COR-L47 (cell line): ENCODE measurements around the gene KCNQ1.

Source experiments
- DNase-seq: peaks from one replicate; lab custom pipeline; 2025; lab: John Stamatoyannopoulos, UW

Gene KCNQ1

DNA sequence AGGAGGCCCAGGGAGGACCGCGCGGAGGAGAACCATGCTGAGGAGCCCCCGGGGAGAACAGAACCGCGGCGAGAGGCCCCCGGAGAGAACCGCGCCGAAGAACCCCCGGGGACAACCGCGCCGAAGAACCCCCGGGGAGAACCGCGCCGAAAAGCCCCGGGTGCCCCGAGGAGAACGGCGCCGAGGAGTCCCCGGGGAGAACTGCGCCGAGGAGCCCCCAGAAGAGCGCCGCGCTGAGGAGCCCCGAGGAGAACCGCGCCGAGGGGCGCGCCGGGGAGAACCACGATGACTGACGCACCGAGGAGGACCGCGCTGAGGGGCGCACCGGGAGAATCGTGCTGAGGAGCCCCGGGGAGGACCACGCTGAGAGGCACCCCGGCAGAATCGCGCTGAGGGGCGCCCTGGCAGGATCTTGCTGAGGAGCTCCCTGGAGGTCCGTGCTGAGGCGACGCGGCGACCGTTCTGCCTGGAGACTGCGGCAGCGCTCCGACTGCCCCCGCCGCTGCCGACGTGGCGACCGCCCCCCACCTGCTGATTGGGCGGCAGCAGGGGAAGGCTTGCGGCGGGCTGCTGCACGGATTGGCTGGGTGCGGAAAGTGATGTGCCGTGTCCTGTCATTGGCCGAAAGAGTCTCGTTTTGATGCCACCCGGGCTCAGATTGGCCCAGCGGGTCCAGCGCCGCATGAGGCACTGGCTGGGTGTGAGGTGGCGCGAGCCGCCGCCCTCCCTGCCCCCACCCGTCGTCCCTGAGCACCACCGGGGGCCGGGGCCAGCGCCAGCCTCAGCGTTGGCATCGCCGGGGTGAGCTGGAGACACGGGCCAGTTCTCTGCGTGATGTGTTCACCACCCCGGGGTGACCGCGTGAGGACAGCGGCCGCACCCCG, 255.0 kb downstream of the KCNQ1 start, which contains the start of gene KCNQ1OT1:
Gene KCNQ1OT1 (minus strand): TSS at position 464 of the 884 bp plus-strand sequence.
- peak; percentile 82 for DNase-seq

DNA sequence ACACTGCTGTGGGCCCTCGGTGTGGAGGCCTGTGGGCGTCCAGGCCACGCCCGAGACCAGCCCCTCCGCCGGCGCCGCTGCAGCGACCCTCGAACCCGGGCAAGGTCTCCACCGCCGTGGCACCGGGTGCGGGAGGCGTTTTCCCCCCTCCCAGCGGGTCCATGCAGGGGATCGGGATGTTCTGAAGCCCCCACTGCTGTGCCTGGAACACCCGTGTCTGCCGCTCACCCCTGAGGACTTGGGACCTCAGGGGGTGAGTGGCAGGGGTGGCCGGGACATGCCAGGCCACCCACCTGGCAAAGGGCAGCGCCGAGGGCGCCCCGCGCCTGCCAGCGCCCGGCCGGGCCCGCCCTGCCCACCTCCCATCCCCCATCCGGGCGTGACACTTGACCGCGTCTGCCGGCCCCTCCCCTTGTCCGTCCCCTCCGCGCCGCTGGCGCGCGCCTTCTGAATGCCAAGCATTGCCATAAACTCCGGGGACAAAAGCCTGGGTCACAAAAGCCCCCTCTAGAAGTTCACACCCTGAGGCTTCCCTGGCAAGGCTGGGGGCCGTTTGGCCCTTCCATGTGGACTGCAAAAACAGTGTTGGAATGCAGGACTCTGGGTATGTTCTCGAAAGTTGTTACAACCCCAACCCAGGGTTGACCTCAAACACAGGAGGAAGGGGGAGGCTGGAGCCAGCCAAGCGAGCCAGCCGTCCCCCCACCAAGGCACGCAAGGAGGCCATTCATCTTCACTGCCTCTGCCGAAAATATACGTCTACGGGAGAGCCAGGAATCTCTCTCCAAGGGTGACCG, 255.8 kb downstream of the KCNQ1 start:
- DNase-seq, result no peak

DNA sequence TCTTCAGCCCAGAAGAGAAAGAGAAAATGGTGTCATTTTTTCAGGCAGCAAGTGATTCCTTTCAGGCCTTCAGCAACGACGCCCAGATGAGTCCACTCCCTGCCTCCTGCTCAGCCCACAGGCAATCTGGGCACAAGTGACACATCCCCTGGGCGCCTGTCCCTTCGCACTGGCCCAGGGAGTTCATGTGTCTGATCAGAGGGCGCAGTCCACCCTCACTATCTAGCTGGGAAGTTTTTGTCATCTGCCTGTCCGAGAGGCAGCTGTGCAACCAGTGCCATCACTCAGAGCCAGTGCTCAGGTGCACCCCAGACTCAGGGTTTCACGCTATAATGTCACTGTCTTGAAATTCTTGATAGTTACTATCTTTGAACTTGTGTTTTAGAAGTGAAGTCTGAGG, 256.4 kb downstream of the KCNQ1 start:
- DNase-seq, result no peak

DNA sequence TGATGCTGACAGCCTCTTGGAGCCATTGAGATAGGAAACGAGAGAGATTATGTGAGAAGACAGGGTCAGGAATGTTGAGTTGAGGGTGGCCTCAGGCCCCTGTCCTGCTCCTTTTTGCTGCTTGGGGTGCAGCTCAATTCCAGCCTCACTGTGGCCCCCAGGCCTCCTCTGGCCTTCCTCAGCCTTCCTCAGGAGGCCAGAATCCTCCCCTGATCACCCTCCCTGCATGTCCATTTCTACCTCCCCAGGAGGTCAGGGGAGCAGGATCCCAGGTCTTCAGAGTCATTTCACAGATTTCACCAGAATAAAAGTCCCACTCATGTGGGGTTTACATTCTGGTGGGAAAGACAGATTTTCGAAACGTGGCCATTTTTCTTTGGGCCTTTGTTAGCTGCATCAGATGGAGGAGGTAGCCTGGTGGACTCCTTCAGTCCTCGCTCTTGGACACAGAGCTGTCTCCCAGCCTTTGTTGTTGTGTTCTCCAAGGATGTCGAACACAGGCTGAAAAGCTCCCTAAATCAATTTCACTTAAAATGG, 257.2 kb downstream of the KCNQ1 start:
- DNase-seq, result no peak

DNA sequence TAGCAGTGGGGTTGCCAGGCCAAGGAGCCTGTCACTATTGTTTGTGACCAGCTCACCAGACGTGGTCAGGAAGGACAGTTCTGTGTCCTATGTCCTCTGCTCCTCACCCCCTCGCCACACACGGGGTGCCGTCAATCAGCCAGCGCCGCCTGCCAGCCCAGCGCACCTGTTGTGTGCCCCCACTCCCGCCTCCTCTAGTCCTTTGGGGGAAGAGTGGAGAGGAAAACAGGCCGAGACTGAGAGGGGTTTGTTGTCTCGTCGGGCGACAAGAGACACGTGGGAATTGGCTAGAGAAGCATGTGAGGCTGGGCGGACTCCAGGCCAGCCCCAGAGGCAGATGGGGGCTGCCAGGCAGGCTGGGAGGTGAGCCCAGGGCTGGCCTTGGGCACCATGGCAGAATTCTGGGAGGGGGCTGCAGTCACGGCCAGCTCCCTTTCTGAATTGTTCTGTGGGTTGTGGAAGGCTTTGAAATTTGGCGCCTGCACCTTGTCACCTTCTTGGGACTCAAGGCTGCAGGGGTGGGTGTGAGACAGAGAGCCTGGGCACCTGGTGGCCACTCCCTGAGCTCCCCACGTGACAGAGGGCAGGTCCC, 258.1 kb downstream of the KCNQ1 start:
- DNase-seq, result no peak

DNA sequence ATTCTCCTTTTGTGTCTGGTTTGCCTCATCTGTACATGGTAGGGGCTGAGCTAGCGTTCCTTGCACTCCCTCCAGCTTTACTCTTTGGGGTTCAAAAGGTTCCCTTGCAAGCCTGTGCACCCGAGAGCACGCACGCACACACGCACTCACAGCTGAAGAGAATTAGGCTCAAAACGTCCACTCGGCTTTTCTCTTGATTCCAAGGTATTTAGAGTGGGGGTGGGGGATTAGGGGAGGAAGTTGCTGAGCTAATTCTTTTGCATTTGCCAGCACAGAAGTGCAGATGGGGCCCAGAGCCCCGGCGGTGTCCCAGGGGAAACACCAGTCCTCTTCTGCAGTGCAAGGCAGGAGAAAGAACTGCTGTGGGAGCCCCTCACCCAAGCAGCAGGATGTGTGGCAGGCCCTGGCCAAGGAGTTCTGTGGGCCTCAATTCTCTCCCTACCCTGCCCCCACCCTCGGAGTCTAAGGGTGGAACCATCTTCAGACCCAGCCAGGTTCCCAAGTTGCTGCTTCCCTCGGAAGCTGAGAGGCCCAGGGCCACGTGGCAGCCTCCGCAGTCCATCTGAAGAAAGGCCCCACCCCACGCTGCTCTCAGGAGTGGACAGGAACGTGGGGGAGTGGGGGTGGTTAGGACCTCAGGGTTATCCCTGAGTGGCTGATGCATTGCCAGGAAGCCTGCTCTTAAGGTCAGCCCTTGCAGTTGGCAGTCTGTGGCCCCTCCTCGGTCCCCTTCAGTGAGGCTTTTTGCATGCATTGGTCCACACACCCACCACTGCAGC, 258.7 kb downstream of the KCNQ1 start:
- DNase-seq, result no peak

DNA sequence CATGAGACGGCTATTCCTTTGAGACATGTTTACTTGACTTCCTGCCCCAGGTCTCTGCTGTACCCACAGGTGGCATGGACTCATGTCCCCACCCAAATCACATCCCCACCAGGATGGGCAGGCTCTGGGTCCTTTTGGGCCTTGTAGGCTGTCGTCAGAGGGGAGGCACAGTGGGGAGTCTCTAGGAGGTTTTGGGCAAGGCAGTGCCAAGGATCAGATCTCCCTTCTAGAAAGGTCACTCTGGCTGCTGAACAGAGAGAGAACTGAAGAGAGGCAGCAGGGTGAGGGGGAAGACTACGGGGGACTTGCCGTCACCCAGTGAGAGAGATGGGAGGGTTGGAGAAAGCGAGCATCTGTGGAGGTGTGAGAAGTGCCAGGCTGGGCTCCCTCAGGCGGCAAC, 259.5 kb downstream of the KCNQ1 start:
- no peak for DNase-seq

DNA sequence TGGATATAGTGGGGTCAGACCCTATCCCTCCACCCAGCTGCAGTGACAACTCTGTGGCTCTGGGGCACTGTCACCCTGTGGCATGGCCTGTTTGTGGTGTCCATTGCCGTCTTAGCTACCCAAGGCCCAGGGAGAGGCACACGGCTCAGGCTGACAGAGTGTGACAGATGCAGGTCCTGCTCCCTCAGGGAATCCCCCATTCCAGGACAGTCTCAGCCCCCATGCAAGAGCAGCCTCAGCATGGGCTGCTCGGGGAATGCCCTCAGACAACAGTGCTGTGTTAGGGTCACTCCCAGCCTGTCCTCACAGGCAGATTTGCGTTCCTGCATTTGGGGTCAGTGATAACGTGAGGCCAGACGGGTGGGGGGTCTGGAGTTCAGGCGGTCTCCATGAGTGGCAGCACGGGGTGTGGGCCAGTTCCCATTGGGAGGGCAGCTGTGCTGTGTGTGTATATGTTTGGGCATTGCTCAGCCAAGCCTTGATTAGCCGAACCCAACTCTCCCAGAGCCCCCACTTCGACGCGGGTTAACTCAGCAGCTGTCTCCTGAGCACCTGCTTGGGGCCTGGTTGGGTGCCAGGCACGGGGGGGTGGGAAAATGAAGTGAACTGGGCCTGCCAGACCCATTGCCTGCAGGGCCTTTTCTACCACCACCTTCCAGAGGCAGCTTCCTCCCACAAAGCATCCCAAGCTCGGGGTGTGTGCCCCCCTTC, 260.2 kb downstream of the KCNQ1 start:
- peak; percentile 43 for DNase-seq

DNA sequence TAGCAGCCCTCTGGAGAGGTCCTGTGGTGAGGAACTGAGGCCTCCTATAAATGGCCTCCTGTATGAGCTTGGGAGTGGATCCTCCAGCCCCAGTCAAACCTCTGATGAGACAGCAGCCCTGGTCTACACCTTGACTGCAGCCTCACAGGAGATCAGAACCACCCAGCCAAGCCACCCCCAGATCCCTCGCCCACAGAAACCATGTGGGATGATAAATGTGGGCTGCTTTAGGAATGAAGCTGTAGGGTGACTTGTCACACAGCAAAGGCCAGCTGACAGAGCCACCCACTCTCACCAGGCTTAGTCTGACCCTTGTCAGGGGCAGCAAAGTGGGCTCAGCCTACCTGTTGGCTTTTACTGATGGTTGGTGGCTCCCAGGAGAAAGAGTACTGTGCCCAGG, 261.5 kb downstream of the KCNQ1 start:
- DNase-seq, result no peak

DNA sequence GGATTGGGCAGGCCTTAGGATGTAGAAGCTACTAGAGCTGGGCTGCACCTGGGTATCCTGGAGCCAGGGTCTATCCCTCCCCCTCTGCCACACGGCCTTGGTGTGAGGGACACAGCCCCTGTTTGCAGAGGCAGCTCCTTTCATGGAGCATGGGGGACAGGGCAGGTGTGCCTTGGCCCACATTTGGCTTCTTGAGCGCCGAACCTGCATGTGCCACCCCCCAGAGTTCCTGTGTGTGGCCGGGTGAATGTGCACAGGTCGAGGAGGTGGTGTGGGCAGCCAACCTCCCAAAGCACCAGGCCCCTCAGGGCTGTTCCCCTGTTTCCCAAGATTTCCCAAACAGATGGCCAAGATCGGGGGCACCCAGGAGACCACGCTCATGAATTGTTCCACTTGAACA, 262.9 kb downstream of the KCNQ1 start:
- no peak for DNase-seq

DNA sequence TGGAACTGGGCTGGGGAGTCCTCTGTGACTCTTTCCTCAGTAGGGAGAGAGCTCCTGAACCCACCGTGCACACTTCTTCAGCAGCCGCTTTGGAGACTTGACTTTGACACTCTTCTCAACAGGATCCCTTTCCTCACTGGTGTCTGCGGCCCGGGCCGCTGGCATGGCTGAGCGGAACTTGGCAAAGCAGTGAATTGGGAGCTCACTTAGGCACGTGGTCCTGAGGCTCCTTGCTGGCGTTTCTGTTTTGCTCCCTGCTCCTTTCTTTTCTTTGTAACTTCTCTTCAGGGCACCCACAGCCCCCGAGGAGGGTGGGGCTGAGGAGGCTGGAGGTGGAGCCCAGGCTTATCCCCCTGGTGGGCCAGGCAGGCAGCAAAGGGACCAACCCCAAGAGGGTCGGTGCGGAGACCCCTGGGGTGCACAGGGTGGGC, 263.4 kb downstream of the KCNQ1 start:
- DNase-seq, result no peak

DNA sequence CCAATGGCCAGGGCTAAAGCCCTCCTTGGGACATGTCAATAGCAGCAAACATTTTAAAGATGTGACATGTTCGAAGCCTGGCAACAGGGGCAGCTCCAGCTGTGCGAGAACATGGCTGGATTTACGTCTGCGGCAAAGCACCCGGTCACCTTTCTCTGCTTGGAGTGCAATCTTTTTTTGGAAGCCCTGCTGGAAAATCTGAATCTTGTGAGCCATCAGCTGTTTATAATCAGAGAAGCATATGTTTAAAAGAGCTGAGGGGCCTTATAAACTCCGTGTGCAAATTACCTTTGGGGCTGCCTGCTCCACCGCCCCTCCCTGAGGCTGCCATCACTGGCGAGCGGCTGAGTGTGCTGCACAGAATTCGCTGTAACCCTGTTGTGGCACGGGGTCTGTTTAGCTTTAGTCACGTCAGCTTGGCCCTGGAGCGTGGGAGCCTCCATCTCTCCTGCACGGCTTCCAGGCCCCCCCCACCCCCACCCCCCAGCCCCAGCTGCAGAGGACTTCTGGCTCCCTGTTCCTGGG, 264.0 kb downstream of the KCNQ1 start:
- no peak for DNase-seq

DNA sequence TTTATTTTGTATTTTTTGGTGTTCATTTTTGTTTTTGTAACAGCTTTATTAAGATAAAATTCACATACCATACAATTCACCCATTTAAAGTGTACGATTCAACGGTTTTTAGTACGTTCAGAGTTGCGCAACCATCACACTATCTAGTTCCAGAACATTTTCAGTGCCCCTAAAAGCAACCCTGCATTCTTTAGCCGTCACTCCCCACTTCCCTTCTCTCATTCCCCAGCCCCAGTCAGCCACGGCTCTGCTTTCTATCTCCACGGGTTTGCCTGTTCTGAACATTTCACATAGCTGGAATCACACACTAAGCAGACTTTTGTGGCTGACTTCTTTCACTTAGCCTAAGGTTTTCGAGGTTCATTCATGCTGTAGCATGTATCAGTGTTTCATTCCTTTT, 264.6 kb downstream of the KCNQ1 start:
- no peak for DNase-seq

DNA sequence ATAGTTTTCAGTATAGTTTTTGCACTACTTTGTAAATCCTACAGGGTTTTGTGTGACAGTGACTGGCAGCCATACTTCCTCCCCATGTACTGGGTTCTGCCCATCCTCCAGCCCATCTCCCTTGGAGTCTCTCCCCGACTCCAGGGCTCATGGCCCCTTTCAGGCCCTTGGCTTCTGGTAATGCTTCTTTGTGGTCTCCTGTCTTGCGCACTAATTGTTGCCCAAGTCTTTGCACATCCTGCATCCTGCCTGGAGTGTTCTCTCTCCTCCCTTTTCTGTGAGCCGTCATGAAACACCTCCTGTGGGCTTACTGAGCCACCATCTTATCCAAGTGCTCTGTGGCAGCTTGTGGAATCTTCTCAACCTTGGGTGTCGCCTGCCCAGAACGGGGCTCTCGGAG, 266.4 kb downstream of the KCNQ1 start:
- no peak for DNase-seq

DNA sequence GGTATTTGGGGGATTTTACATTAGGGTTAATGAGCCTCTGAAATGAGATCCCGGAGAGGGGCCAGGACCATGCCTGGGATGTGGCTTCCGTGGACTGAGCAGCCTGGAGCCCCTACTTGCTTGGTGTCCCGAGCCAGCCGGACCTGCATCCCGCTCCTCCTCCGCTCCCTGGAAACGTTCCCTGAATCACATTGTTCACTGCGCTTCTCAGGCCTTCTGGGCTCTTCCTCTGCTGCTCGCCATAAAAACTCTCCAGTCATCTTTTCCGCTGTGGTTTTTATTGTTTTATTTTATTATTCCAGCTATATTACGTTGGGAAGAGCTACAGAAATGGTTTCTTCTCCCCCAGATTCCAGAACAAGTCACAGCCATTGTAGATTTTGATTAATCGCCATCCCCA, 268.3 kb downstream of the KCNQ1 start:
- no peak for DNase-seq

DNA sequence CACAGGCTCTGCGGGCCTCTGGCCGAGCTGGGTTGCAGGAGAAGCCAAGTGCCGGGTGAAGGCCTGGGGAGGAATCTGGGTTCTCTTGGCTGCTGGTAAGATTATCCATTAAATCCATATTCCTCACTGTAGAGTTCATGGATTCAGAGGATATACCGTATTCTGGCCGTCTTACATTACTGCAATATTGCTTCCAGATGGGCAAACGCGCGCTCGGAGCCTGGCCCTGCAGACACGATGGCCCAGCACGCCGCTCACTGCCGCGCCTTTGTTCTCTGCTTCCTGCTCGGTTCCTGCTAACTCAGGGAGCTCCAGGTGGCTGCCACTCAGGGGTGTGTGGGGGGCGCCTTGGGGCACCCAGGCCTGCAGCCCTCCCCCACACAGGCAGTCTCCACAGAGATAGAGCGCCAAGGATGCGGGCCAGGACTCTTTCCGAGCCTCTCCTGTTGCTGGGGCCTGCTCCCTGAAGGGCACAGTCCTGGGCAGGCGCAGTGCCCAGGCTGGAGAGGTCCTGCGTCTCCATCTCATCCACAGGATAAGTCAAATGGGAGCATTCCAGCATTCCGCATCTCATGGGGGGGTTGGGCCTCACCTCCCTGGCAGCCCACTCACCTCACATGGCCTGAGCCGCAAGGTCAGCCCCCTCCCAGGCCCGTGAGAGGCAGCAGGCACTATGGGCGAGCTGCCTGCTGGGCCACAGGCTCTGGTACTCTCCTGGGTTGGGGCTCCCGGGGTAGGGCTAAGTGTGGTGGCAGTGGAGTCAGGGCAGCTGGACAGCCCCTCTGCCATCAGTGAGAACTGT, 269.1 kb downstream of the KCNQ1 start:
- no peak for DNase-seq

DNA sequence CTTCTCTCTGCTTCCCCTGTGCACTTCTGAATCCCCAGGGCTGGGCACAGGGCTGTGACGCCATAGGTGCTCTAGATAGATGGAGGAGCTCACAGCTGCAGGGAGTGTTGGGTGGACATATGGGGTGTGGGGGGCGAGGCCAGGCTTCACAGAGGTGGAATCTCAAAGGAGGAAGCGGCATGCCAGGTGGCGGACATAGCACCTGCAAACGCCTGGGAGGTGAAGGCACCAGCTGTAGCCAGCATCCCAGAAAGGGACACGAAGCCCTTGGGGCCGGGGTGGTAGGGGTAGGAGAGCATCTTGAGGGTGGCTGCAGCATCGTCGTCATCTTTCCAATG, 269.6 kb downstream of the KCNQ1 start:
- DNase-seq, result no peak

DNA sequence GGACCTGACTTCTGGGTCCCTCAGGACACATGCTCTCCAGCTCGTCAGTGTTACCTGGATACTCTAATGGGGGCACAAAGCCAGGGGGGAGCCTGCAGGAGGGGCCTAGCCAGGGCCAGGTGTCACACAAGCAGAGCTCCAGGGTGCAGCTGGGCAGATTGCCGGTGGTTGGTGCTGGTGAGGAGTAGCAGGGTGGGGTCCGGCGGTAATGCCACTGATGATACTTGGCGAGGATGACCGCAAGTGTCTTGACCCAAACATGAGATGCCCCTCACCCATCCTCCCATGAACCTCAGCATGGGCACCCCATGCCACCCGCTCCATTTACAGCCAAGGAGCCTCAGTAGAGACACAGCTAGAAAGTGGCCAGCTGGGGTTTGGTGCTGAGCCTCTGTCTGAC, 270.1 kb downstream of the KCNQ1 start:
- no peak for DNase-seq

DNA sequence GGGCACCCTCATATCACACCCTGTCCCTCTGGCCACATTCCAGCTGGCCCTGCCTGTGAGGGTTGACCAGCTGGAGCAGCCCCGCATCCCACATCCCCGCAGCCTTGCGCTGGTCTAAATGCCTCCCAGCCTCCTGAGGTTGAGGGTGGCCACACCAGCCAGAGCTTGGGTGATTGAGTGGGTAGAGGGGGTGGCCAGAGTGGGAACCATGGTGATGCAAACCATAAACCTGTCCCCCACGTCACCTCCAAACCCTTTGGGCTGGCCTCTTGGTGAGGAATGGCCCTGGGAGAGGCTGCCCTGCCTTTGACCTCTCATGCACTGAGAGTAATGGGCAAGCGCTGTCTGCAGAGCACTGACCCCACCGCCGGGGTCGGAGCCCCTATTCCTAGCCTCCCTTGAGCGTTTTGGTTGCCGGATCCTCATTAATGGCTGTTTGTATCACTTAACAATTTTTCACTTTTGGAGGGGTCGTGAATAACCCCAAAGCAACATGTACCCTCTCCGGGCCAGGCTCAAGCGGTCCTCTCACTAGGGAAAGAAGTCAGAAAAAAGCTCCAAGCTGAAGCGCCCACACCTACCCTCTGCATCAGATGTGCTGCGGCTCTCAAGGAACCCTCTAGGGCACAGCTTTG, 271.0 kb downstream of the KCNQ1 start:
- DNase-seq, result no peak
